ENCODE results near the gene TNIK. TPM values are rescaled to one million over a fixed set of nuclear protein-coding genes. Genes with fewer than 3 reads are reported as not detected.

TNIK gene
- polyA plus RNA-seq, 1 of the 3 experiments (the other 2 are of a cell fraction) = 19.4 TPM

DNA sequence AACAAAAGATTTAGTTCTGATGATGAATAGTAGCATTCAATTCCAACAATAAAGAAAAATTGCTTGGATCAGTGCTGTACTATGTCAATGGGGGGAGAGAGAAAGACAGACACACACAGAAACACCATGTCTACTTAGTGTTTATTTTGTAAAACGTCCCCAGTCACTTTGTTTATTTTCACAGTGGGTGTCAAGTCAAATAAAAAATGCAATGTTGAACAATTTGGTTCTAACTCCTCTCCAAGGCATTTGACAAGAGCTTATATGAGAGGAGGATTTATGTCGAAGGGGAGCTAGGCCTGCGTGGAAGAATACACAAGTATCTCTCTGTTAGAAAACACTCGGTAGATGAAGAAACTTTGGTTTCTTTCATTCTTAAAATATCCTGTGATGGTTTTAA lies 232.0 kb downstream of the TNIK start:
- Histone ChIP-seq H3K4me1 (ENCODE audit: control insufficient read depth in 1 of 2, insufficient read depth in 2 of 2, low read depth in 1 of 2, low read length in 1 of 2) (no peaks in the 10 kb centered on the region), H3K36me3 (replicated peaks in 1 of 2; ENCODE audit: control insufficient read depth in 1 of 2, insufficient read depth in 2 of 2, low read length in 1 of 2) (peaks cover 7 to 23% of the 10 kb centered on the region in 2 experiments), H3K4me2 (no peak overlapping the region), H4K20me1 (ENCODE audit: insufficient read depth) (no peaks in the 10 kb centered on the region), H3K27me3 (ENCODE audit: insufficient read depth) (no peaks in the 10 kb centered on the region), H2AFZ (ENCODE audit: low read depth) (no peak overlapping the region), H3K27ac (ENCODE audit: low read depth in 2 of 2, low read length in 1 of 2) (no peak overlapping the region), H3K4me3 (ENCODE audit: low read depth in 2 of 2, low read length in 1 of 2) (no peak overlapping the region), H3F3A (replicated peaks; ENCODE audit: insufficient read depth) (peaks cover 4% of the 10 kb centered on the region), H3K9ac (no peak overlapping the region), H3K9me2 (no peaks in the 10 kb centered on the region), H3K9me3 (no peaks in the 10 kb centered on the region), H3K79me2 (ENCODE audit: insufficient read depth) (peaks cover 4% of the 10 kb centered on the region; the same call in 1 of the 2 replicates)
- no peak for DNase-seq
- 78% methylated on average over 4 of the region's 4 CpGs for whole genome bisulfite sequencing (ENCODE audit: low lambda C conversion rate)
- CTCF ChIA-PET = no interaction called here
- POLR2A ChIA-PET = no interaction called here
- no peak for TF ChIP-seq FOXJ3 (CRISPR knock-in tag; IDR thresholded peaks at IDR 0.05)

DNA sequence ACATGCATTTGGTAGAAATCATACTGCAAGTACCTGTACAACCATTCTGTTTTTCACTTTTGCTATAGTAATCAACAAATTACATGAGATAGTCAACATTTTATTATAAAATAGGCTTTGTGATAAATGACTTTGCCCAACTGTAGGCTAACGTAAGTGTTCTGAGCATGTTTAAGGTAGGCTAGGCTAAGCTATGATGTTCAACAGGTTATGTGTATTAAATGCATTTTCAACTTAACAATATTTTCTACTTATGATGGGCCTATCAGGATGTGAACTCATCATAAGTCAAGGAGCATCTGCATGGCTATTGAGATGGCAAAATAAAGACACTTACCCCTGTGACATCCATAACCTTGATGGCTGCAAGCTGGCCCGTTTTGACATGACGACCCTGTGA lies 232.4 kb downstream of the TNIK start:
- no peak overlapping the region for H3K4me2 ChIP-seq
- no peaks in the 10 kb centered on the region for H3K9me2 ChIP-seq
- no peaks in the 10 kb centered on the region for H4K20me1 ChIP-seq (ENCODE audit: insufficient read depth)
- H3K4me1 ChIP-seq (ENCODE audit: control insufficient read depth in 1 of 2, insufficient read depth in 2 of 2, low read depth in 1 of 2, low read length in 1 of 2) = no peaks in the 10 kb centered on the region
- no peak for DNase-seq
- no peaks in the 10 kb centered on the region; the same call in 1 of the 2 replicates for H3K79me2 ChIP-seq (ENCODE audit: insufficient read depth)
- H3K9ac ChIP-seq = no peak overlapping the region
- WGBS (ENCODE audit: low lambda C conversion rate) = 99% methylated on average over 3 of the region's 3 CpGs
- peaks cover 7 to 23% of the 10 kb centered on the region in 2 experiments for H3K36me3 ChIP-seq (replicated peaks in 1 of 2; ENCODE audit: control insufficient read depth in 1 of 2, insufficient read depth in 2 of 2, low read length in 1 of 2)
- H3F3A ChIP-seq (replicated peaks; ENCODE audit: insufficient read depth) = peaks cover 4% of the 10 kb centered on the region
- H3K27ac ChIP-seq (ENCODE audit: low read depth in 2 of 2, low read length in 1 of 2) = no peak overlapping the region
- CTCF ChIA-PET = no interaction called here
- no peak overlapping the region for H2AFZ ChIP-seq (ENCODE audit: low read depth)
- H3K27me3 ChIP-seq (ENCODE audit: insufficient read depth) = no peaks in the 10 kb centered on the region
- POLR2A ChIA-PET = no interaction called here
- no peaks in the 10 kb centered on the region for H3K9me3 ChIP-seq
- H3K4me3 ChIP-seq (ENCODE audit: low read depth in 2 of 2, low read length in 1 of 2) = no peak overlapping the region
- TF ChIP-seq, protein P1, sequence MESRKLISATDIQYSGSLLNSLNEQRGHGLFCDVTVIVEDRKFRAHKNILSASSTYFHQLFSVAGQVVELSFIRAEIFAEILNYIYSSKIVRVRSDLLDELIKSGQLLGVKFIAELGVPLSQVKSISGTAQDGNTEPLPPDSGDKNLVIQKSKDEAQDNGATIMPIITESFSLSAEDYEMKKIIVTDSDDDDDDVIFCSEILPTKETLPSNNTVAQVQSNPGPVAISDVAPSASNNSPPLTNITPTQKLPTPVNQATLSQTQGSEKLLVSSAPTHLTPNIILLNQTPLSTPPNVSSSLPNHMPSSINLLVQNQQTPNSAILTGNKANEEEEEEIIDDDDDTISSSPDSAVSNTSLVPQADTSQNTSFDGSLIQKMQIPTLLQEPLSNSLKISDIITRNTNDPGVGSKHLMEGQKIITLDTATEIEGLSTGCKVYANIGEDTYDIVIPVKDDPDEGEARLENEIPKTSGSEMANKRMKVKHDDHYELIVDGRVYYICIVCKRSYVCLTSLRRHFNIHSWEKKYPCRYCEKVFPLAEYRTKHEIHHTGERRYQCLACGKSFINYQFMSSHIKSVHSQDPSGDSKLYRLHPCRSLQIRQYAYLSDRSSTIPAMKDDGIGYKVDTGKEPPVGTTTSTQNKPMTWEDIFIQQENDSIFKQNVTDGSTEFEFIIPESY (IDR thresholded peaks at IDR 0.05; ENCODE audit: borderline replicate concordance, low read depth) = no peak
- TF ChIP-seq, protein P2, sequence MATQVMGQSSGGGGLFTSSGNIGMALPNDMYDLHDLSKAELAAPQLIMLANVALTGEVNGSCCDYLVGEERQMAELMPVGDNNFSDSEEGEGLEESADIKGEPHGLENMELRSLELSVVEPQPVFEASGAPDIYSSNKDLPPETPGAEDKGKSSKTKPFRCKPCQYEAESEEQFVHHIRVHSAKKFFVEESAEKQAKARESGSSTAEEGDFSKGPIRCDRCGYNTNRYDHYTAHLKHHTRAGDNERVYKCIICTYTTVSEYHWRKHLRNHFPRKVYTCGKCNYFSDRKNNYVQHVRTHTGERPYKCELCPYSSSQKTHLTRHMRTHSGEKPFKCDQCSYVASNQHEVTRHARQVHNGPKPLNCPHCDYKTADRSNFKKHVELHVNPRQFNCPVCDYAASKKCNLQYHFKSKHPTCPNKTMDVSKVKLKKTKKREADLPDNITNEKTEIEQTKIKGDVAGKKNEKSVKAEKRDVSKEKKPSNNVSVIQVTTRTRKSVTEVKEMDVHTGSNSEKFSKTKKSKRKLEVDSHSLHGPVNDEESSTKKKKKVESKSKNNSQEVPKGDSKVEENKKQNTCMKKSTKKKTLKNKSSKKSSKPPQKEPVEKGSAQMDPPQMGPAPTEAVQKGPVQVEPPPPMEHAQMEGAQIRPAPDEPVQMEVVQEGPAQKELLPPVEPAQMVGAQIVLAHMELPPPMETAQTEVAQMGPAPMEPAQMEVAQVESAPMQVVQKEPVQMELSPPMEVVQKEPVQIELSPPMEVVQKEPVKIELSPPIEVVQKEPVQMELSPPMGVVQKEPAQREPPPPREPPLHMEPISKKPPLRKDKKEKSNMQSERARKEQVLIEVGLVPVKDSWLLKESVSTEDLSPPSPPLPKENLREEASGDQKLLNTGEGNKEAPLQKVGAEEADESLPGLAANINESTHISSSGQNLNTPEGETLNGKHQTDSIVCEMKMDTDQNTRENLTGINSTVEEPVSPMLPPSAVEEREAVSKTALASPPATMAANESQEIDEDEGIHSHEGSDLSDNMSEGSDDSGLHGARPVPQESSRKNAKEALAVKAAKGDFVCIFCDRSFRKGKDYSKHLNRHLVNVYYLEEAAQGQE (IDR thresholded peaks at IDR 0.05; ENCODE audit: low read depth, low read length) = no peak
- no peak for TF ChIP-seq EZH2phosphoT487 (IDR thresholded peaks at IDR 0.05; ENCODE audit: borderline replicate concordance, low read depth)
- no peak for TF ChIP-seq JUND (IDR thresholded peaks at IDR 0.05)
- no peak for TF ChIP-seq SIN3A (IDR thresholded peaks at IDR 0.05; ENCODE audit: borderline replicate concordance, low read depth, low read length)
- no peak for TF ChIP-seq USF2 (IDR thresholded peaks at IDR 0.05; ENCODE audit: borderline replicate concordance, low read depth, low read length)
- no peak for TF ChIP-seq RXRA (IDR thresholded peaks at IDR 0.05; ENCODE audit: borderline replicate concordance, low read depth)
- no peak for TF ChIP-seq CHD2 (IDR thresholded peaks at IDR 0.05; ENCODE audit: low read length, partially characterized antibody)
- TF ChIP-seq, protein P3, sequence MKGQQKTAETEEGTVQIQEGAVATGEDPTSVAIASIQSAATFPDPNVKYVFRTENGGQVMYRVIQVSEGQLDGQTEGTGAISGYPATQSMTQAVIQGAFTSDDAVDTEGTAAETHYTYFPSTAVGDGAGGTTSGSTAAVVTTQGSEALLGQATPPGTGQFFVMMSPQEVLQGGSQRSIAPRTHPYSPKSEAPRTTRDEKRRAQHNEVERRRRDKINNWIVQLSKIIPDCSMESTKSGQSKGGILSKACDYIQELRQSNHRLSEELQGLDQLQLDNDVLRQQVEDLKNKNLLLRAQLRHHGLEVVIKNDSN (IDR thresholded peaks at IDR 0.05; ENCODE audit: borderline replicate concordance, low read depth) = no peak
- no peak for TF ChIP-seq MXI1 (IDR thresholded peaks at IDR 0.05; ENCODE audit: low read depth, low read length)
- TF ChIP-seq FOSL2 (IDR thresholded peaks at IDR 0.05; ENCODE audit: borderline replicate concordance, low read depth) = no peak
- TF ChIP-seq FOXJ3 (CRISPR knock-in tag; IDR thresholded peaks at IDR 0.05) = no peak
- no peak for TF ChIP-seq MEF2A (IDR thresholded peaks at IDR 0.05; ENCODE audit: borderline replicate concordance, low read depth)
- no peak for TF ChIP-seq RCOR1 (IDR thresholded peaks at IDR 0.05; ENCODE audit: low read length)
- TF ChIP-seq, protein P4, sequence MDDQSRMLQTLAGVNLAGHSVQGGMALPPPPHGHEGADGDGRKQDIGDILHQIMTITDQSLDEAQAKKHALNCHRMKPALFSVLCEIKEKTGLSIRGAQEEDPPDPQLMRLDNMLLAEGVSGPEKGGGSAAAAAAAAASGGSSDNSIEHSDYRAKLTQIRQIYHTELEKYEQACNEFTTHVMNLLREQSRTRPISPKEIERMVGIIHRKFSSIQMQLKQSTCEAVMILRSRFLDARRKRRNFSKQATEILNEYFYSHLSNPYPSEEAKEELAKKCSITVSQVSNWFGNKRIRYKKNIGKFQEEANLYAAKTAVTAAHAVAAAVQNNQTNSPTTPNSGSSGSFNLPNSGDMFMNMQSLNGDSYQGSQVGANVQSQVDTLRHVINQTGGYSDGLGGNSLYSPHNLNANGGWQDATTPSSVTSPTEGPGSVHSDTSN (IDR thresholded peaks at IDR 0.05) = no peak
- no peak for TF ChIP-seq CTCF (IDR thresholded peaks at IDR 0.05)
